SKM-1 (cell line): ENCODE data around the gene LHX1.

Experiments
- DNase-seq: peaks from one replicate; lab custom pipeline; 2025; ENCODE audit not compliant: unreplicated experiment; lab: John Stamatoyannopoulos, UW

The LHX1 gene

DNA sequence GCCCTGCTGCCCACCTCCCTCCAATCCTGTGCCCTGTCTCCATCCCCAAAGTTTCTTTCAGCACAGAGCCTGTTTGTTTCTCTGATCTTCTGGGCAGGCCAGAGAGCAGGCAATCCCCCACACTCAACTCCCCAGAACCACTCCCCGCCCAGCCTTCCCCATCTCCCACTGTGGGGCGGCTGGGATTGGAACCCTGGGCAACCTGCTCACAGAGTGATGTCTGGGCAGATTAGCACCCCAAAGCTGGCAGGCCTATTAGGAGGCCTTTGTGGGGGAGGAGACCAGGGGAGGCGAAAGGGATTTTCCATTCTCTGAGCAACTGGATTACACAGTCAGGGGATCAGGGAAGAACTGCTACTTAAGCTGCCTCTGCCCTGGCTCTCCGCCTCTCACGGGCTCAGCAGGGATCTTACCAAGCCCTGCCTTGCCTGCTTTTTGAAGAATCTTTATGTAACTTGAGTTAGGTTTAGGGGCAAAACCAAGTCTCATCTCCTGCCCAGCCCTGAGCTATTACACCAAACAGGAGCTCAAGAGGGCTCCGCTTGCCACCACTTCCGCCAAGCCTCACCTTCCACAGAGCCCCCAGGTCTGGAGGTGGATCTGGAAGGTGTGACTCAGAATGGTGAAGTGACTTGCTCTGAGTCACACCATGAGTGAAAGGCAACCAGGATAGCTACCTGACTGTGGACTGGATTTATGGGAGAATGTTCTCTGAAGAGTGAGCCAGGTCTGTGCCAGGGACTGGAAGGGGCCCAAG, 16.0 kb upstream of the LHX1 start:
- no peak for DNase-seq

DNA sequence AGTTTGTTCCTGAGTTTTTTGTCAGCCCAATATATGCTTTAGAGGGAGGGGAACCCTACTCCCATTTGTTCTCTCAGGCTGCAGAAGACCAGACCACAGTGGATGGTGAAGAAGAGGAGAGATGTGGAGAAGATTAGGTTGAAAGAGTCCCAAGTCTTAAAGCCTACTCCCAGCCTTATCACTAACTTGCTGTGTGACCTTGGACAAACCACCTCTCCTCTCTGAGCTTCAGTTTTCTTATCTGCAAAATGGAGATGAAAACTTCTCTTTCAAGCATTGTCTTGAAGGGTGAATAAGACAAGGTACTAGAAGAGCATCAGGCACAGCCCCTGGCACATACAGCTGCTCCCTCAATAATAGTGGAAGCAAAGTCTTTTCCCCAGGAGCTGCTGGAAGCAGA, 15.1 kb upstream of the LHX1 start:
- no peak for DNase-seq

DNA sequence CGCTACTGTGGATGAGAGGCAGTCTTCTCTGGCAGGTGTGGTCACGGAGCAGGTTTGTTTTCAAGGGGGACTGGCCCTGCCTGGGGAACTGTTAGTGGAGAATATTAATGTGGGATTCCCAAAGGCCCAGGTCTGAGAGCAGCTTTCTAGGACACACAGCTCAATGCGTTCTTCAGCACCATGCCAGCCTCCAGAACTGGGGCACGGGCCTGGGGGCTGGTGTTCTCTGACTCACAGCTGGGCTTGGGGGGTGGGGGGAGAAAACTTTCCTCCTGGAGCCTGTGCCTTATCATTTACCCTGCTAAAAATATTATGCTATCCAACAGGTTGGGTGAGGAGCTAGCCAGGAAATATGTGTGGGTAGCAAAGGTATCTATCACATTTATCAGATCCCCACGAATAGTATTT, 13.5 kb upstream of the LHX1 start:
- no peak for DNase-seq

DNA sequence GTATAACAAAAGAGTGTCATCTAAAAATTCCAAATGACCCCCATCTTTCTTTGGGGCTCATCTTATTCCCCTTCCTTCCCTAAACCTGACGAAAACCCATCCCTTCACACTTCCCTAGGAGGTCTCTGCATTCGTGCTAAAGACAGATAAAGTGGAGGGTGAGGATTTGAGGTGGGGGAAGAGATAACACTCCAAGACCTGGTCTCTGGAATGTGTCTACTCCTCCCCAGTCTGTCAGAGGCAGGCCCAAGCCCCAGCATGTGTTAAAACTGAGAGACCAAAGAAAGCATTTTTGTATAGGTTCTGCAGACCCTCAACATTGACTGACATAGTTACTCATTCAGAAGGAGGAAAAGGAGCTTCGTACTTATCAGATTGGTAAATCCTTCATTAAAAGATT, 11.0 kb upstream of the LHX1 start:
- DNase-seq, result no peak

DNA sequence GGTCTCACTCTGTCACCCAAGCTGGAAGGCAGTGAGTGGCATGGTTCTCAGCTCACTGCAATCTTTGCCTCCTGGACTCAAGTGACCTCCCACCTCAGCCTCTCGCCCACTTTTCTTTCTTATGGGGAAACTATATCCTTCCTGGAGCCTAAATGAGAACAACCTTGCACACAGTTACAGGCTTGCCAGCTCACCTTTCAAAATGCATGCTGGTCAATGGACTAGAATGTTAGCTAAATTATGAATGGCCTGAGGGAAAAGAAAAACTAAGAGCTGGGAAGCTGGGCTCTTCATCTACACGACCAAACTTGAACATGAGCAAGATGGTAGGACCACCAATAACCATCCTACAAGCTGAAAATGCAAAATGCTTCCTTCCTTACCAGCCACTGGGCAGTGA, 10.6 kb upstream of the LHX1 start:
- DNase-seq, result no peak

DNA sequence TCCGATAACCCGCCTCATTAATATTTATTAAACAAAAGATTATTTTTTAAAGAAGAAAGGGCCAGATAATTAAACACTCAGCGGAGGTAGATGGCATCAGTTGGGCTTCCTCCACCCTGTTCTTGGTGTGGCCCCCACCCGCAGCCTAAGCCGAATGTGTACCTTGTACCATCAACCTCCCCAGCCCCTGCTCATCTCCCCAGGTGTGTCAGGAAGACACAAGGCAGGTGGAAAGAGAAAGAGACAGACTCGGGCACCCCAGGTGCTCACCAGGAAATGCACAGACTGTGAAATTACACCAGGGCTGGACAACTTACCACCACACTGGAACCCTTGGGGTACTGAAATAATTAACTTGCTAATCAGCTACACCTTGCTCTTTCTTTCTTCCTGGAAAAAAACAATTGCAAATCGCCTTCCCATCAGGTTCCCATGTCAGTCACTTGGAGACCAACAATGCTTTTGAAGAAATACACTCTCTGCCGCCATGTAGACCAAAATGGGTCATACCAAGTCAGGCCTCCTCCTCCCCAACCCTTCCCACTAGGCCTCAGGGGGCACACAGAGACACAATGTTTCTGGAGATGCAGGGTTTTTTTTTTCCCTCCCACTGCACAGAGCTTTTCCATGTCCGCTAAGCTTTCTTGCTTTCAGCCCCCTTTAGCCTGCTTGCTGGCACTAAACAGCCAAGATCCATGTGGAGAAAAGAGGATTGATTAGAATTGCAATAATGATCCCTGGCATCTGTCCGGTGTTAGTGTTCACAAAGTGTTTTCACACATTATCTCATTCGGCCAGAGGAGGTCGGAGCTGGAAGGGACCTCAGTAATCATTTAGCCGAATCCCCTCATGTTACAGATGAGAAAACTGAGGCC, 8.6 kb upstream of the LHX1 start:
- DNase-seq, result no peak

DNA sequence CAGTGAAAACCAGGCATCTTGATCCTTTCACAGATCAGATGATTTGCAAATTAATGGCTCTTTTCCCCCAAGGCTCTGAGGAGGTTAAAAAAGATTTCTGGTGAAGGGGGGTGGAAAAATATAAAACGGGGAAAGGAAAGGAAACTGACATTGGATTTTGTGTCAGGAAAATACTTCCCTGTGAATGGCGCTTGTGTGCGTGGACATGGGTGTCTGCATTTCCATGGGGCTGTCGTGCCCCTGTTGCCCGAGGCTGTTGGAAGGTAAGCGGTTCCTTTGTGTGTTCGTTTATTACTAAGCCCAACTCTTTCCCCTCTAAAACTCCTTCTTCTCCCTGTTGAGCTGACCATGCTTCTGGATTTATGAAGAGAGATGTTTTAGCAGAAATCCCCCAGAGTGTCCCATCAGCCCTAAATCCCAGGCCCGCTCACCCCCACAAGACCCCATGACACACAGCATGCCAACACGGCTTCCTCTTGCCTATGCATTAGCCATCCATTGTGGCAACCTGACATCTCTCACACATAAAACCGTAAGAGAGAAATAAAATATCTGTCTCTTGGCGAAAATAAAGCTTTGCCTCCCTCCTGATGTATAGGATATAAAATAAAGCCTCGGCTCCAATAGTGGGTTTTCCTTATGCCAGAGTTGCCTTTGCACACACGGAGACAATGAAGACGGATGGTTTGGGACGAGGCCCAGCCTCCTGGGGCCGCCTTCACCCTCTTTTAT, 7.3 kb upstream of the LHX1 start:
- DNase-seq, result no peak

DNA sequence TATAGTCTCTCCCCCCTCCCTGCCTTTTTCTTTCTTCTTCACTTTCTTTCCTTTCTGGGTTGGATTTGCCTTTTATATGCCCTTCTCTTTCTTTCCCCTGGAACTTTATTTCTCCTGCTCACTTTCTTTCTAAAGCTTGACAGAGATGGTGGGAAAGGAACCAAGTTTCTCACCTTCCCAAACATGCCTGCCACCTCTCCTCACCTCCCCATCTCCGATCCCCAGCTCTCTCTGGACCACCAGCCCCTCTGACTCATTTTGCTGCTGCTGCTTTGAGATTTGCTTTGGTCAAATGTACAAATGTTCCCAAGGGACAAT, 6.7 kb upstream of the LHX1 start:
- DNase-seq, result no peak

DNA sequence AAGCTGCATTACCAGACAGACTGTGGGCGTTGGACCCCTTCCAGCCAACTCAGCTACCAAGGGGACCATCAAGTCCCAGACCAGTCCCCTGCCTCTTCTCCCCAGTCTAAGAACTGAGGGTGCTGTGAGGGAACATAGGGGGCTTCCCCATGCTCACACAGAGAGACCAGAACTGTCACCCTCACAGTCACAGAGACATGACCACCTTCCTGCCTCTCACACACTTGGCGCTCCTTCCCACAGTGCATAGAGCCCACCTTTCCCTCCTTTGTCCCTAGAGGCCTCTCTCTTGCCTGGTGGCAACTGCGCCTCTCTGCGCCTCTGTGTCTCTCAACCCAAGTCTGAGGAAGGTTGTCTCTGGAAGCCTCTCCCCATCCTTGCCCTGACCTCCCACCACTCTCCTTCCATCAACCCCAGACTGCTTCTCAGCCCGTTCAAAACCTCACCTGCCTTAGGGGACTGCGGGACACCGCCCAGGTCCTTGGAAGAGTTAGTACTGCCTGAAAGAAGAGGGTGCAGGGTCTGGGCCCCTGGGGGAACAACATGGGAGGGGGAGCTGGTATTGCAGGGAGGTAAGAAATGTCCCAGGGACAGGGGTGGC, 6.1 kb upstream of the LHX1 start:
- DNase-seq, result no peak

DNA sequence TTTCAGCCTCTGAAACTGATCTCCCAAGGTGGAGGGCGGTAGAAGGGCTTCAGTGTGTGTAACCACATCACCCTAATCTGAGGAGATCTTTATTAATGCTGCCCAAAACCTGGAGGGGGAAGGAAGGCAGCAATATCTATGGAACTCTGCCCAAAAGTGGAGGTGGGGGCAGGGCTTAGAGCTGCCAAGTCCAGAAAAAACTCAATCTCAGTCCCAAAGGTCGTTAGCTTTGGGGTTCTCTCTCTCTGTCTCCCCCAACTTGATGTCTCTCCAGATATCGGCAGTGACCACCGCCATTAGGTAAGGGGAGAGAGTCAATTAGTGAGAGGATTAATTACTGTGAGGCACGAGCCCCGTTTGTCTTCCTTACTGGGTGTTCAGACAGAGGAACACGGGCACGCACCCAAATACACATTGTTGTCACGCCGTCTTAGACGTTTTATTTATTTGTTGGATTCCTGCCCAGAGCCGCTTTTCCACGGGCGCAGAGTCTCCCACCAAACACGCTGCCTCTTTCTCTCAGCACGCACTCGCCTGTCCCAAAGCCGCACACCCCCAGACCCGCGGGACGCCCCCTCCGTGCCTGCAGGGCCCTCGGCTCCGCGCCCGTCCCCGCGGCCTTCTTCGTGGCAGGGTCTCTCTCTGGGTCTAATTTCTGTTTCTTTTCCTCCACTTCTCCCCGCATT, 5.4 kb upstream of the LHX1 start:
- no peak for DNase-seq

DNA sequence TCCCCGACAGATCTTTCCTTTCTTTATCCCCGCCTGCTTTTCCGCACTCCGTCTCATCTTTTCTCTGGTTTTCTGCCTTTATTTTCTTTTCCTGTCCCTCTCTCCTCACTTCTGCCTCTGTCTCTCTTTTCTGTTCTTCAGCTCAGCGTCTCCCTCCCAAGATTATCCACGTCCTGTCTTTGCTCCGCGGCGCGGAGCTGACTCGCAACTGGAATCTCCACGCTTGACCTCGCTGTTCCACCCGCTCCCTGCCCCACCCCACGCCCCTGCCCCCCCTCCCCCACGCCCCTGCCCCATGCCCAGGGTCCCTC, 4.9 kb upstream of the LHX1 start:
- DNase-seq, result no peak

DNA sequence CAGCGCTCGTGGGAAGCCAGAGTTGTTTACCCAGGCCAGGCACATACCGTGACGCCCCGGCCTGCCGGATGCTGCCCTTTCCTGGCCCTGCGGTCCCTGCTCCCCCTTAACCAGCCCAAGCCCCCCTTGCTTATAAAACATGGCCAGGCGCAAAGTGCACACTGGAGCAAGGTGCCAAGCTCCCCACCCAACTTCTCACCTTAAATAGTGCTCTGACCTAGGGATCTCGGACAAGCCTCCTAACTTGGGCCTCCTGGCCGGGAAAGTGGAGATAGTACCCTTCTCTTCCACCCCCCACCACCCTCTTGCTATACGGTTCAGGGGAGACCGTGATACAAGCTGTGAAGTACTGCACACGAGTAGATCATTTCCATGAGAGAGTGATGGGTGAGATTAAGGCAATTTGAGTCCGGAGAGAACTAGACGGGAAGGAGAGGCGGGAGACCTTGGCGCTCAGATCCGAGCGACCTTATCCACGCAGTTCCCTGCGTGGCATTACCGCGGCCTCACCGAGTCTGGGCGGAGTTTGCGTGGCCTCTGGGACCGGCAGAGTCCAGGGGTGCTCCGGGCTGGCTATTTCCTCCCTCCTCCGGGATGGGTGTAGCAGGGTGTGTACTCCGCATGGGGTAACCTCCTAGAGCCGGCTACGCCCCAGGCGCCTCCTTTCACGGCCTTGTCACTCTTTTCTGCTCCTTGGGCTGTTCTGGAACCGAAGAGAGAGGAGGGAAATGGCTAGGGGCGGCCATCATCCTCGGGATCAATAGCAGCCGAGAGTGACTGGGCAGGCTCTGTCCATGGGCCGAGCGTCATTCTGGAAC, 4.4 kb upstream of the LHX1 start:
- DNase-seq, result no peak

DNA sequence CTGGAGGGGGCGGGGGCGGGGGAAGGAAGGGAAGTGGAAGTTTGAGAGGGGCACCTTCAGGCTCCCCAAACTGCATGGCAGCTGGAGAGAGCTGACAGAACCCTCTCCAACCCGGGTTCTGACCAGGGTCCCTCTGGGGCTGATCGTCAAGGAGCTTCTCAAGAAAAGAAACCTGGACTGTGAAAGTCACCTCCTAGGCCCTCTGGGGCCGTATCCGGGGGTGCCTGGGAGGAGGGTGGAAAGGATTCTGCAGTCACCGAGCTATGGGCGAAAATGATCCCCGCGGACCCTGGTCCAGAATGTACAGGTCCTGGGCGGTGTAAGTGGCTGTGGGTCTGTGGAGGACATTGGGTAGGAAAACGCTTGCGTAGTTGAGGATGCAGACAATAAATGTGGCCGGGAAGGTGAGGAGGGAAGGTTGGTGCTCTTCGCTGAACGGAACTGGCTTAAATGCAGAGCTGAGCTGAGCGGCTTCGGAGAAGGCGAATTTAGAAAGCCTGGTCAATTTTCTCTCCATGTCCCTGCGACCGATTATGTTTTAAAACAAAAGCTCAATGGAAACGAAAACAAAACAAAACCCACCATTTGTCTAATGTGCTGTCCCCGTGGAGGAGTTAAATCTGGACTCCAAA, 3.6 kb upstream of the LHX1 start:
- no peak for DNase-seq

DNA sequence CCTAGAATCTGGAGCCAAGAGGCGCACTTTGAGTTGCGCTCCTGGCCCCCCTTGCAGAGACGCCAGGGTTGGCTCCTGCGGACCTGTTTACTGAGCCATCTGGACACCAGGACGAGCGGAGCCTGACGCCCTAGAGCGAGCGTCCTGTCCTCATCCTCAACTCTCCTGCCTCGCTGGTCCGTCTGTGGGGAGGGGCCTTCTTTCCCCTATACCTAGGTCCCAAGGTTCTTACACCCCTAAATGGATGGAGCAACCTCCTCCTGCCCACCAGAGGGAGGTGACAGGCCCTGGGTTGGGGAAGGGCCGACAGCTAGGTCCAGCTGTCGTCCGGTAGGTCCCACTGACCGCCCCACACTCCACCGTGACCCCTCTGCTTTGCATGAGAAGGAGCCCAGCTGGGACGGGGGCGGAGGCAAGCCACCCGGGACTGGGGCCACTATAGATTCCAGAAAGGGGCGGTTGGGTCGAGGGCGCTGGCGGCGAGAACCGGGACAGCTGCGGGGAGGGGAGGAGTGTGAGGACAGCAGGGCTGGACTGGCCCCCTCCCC, 3.1 kb upstream of the LHX1 start:
- DNase-seq, result no peak

DNA sequence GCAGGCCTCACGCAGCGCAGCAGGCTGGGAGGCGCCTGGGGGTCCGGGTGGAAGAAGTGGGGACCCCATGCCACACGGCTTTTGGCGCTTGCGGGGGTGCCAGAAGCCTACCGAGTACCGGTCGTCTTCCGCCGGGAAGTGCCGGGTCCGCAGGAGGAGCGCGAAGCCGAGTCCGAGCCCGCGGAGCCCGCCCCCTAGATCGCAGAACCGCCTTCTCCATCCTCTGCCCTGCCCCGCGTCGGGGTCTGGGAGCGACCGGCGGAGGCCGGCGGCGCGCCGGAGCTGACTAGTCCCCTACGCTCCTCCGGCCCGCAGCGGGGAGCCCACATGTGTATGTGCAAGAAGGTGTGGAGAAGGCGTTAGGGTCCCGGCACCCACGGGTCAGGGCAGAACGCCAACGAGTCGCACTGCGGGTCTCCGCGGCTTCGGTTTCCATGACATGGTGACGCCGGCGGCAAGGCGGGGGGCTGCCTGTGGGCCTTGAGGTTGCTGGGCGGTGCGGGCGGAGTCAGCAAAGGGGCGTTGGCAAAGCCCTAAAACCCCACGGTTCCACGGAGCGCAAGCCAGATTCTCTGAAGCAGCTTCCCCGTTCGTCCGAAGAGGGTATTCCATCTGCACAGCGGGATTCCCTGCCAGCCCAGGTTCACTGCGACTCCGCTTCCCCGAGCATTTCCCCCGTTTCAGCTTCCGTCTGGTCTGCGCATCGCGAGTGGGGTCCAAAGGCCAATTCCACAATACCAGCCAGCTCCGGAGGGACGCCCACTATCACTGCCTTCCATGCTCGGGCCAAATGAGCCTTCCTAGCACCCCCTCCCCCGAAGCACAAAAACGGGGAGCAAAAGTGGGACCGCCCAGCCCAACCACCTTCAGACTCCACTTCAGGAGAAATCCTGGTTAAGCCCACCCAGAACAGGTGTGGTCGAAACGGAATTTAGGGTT, 2.3 kb upstream of the LHX1 start:
- DNase-seq, result no peak

DNA sequence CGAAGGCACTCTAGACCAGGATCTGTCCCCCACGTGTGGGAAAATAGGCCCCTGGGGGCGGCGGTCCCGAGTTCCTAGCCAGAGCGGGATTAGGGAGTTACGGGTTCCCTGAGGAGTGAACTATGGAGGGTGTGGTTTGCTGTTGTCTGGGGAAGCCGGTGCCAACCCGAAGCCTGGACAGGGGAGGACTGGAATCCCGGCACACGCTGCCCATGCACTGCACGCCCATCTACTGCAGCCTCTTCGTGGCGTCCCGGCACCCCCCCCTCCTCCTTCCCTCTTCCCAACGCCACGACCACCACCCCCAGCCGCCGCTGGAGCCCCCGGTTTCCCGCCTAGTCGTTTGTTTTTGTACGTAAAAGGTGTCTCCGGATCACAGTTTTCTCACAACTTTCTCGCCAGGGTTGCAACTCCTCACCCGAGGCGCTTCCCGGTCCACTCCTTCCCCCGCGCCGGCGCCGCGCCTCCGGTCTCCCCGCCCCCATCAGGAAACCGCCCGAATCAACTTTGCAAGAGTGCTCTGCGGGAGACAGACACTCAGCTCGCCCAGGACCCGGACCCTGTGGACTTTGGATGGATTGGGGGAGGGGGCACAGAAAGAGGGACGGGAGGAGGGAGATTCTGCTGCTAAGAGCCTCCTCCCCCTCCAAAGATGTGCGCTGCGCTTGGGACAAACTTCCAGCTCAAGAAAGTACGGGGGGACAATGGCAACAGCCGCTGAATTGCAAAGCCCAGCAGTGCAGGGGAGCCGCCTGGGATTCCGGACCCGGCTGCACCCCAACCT, 1.4 kb upstream of the LHX1 start:
- no peak for DNase-seq

DNA sequence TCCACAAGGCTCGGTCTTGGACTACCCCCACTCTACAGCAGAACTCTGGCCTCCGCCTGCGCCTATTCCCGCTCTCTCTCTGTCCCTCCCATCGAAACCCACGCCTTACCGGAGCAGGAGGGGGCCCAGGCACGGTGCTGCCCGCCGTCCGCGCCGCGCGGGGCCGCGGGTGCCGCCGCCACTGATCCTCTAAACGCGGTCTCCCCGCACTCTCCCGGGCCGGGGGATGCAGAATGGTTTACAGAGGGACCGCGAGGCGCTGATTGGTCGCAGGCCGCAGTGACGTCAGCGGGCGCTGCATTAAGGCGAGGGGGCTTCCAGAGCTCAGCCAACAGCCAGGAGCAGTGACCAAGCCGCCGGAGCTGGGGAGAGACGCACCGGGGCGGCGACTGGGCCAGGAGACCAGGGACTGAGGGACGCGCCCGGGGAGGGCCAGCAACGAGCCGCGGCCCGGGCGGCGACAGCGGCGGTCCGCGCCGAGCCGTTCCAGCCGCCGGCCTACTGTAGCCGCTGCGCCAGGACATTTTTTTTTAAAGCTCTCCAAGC, 747 bp upstream of the LHX1 start:
- DNase-seq, result no peak
